Mesendoderm (in vitro differentiated cells): ENCODE results near the gene OPN4.
A peak's percentile ranks its signal among the peaks of the same experiment; 100 is the strongest.

Source experiments
- DNase-seq: peaks from one replicate; pipeline ENCODE4 v3.0.0; 2013
- H2AK5ac ChIP-seq: 2 replicates; pipeline ENCODE4 v1.6.1; 2013; ENCODE audit warnings: low read length, inconsistent platforms
- H2BK120ac ChIP-seq: 2 replicates; pipeline ENCODE4 v1.6.1; 2013; ENCODE audit warnings: low read depth, mild to moderate bottlenecking, low read length, moderate library complexity, mixed read lengths
- H2BK15ac ChIP-seq: replicated peaks from 2 replicates; pipeline ENCODE4 v1.6.1; 2013; ENCODE audit warnings: low read depth, mild to moderate bottlenecking, moderate library complexity
- H2BK5ac ChIP-seq: 2 replicates; pipeline ENCODE4 v1.6.1; 2013; ENCODE audit warnings: low read length, inconsistent platforms
- H3K18ac ChIP-seq: 2 replicates; pipeline ENCODE4 v1.6.1; 2013; ENCODE audit warnings: mild to moderate bottlenecking, low read length, mixed read lengths
- H3K23ac ChIP-seq: one replicate; pipeline ENCODE4 v1.6.1; 2013; ENCODE audit warnings: low read length
- H3K27ac ChIP-seq: 2 replicates; pipeline ENCODE4 v1.5.1; 2013; ENCODE audit warnings: low read depth, mild to moderate bottlenecking, inconsistent platforms, low read length, moderate library complexity
- H3K27me3 ChIP-seq: 2 replicates; pipeline ENCODE4 v1.6.1; 2013; ENCODE audit warnings: low read length, control low read depth, mild to moderate bottlenecking, inconsistent platforms; ENCODE audit not compliant: insufficient read depth, poor library complexity
- H3K36me3 ChIP-seq: 2 replicates; pipeline ENCODE4 v1.6.1; 2013; ENCODE audit warnings: low read length, inconsistent platforms; ENCODE audit not compliant: control insufficient read depth, insufficient read depth
- H3K4ac ChIP-seq: one replicate; pipeline ENCODE4 v1.6.1; 2013; ENCODE audit warnings: low read depth, mild to moderate bottlenecking, low read length, moderate library complexity
- H3K4me1 ChIP-seq: 2 replicates; pipeline ENCODE4 v1.6.1; 2013; ENCODE audit warnings: low read depth, low read length, inconsistent platforms; ENCODE audit not compliant: control insufficient read depth
- H3K4me2 ChIP-seq: 2 replicates; pipeline ENCODE4 v1.6.1; 2013; ENCODE audit warnings: low read length
- H3K4me3 ChIP-seq: 2 replicates; pipeline ENCODE4 v1.5.1; 2013; ENCODE audit warnings: mild to moderate bottlenecking, low read length
- H3K56ac ChIP-seq: one replicate; pipeline ENCODE4 v1.6.1; 2013; ENCODE audit warnings: low read length
- H3K79me1 ChIP-seq: 2 replicates; pipeline ENCODE4 v1.6.1; 2013; ENCODE audit warnings: low read length, inconsistent platforms
- H3K79me2 ChIP-seq: 2 replicates; pipeline ENCODE4 v1.6.1; 2013; ENCODE audit warnings: mild to moderate bottlenecking, low read length; ENCODE audit not compliant: control insufficient read depth, insufficient read depth
- H3K9ac ChIP-seq: 2 replicates; pipeline ENCODE4 v1.6.1; 2013; ENCODE audit warnings: low read length, inconsistent platforms
- H4K5ac ChIP-seq: one replicate; pipeline ENCODE4 v1.6.1; 2013; ENCODE audit warnings: low read length
- H4K8ac ChIP-seq: one replicate; pipeline ENCODE4 v1.6.1; 2013; ENCODE audit warnings: low read depth, mild to moderate bottlenecking, control low read depth, low read length, moderate library complexity
- WGBS: extraction: QIAGEN DNeasy Blood & Tissue Kit; methylation state at CpG from one replicate; pipeline ENCODE4 v1.1.7; 2013; ENCODE audit warnings: low lambda C conversion rate, missing lambda C conversion rate; ENCODE audit not compliant: insufficient coverage; ENCODE audit errors: extremely low coverage; 5-methylcytosine and 5-hydroxymethylcytosine counted together

The OPN4 gene

GRCh38 chr10:86703176-86703575, 48.8 kb downstream of the OPN4 start:
- H2BK120ac ChIP-seq = no peak overlapping the region
- no peak overlapping the region for H3K4ac ChIP-seq
- no peaks in the 10 kb centered on the region for H3K36me3 ChIP-seq
- H3K4me3 ChIP-seq = no peak overlapping the region
- no peak overlapping the region for H2AK5ac ChIP-seq
- H3K79me1 ChIP-seq = no peaks in the 10 kb centered on the region
- H3K79me2 ChIP-seq = no peaks in the 10 kb centered on the region
- H3K9ac ChIP-seq = no peak overlapping the region
- H3K27me3 ChIP-seq = no peaks in the 10 kb centered on the region
- no CpG with 5 or more reads among the region's 8 CpGs for WGBS
- H2BK5ac ChIP-seq = no peak overlapping the region
- no peak overlapping the region for H3K23ac ChIP-seq
- H3K18ac ChIP-seq = no peak overlapping the region
- H3K27ac ChIP-seq = no peak overlapping the region
- no peak overlapping the region for H3K4me2 ChIP-seq
- H4K8ac ChIP-seq = no peak overlapping the region
- H2BK15ac ChIP-seq = no peak overlapping the region
- H4K5ac ChIP-seq = no peak overlapping the region
- H3K56ac ChIP-seq = no peak overlapping the region
- H3K4me1 ChIP-seq = peaks cover 2% of the 10 kb centered on the region
- no peak for DNase-seq

- Histone ChIP-seq H3K27ac (no peak overlapping the region), H3K79me1 (no peaks in the 10 kb centered on the region), H3K27me3 (no peaks in the 10 kb centered on the region), H3K4ac (no peak overlapping the region), H4K8ac (no peak overlapping the region), H3K79me2 (no peaks in the 10 kb centered on the region), H2BK5ac (no peak overlapping the region), H3K36me3 (no peaks in the 10 kb centered on the region), H2BK15ac (no peak overlapping the region), H3K56ac (no peak overlapping the region), H3K23ac (no peak overlapping the region), H3K4me1 (peaks cover 4% of the 10 kb centered on the region), H3K4me2 (no peak overlapping the region), H3K18ac (no peak overlapping the region), H4K5ac (no peak overlapping the region), H3K4me3 (no peak overlapping the region), H2AK5ac (no peak overlapping the region), H2BK120ac (no peak overlapping the region), H3K9ac (no peak overlapping the region)
- DNase-seq = no peak
- WGBS = no CpG with 5 or more reads among the region's 1 CpG
These were observed 50.8 kb downstream of the OPN4 start for GRCh38 chr10:86705139-86705538.

- Histone ChIP-seq H3K23ac (no peak overlapping the region), H2BK5ac (no peak overlapping the region), H3K79me2 (no peaks in the 10 kb centered on the region), H3K36me3 (no peaks in the 10 kb centered on the region), H3K4me1 (peaks cover 7% of the 10 kb centered on the region), H3K9ac (no peak overlapping the region), H4K5ac (no peak overlapping the region), H3K4me3 (no peak overlapping the region), H3K18ac (no peak overlapping the region), H2BK15ac (no peak overlapping the region), H3K4ac (no peak overlapping the region), H3K27me3 (no peaks in the 10 kb centered on the region), H3K4me2 (no peak overlapping the region), H4K8ac (no peak overlapping the region), H2BK120ac (no peak overlapping the region), H2AK5ac (no peak overlapping the region), H3K79me1 (no peaks in the 10 kb centered on the region), H3K56ac (no peak overlapping the region), H3K27ac (no peak overlapping the region)
- no peak for DNase-seq
- WGBS = no CpG with 5 or more reads among the region's 2 CpGs
These were observed 51.6 kb downstream of the OPN4 start for GRCh38 chr10:86705905-86706304.

- no peak overlapping the region for H3K18ac ChIP-seq
- H3K27ac ChIP-seq = no peak overlapping the region
- H2BK15ac ChIP-seq = no peak overlapping the region
- H3K23ac ChIP-seq = no peak overlapping the region
- no peak overlapping the region for H3K4me3 ChIP-seq
- peak overlapping the region; percentile 31 for H3K56ac ChIP-seq
- no peak overlapping the region for H4K5ac ChIP-seq
- no peak overlapping the region for H2BK120ac ChIP-seq
- H3K4me2 ChIP-seq = no peak overlapping the region
- no peak overlapping the region for H3K9ac ChIP-seq
- H2AK5ac ChIP-seq = no peak overlapping the region
- H3K4me1 ChIP-seq = peaks cover 7% of the 10 kb centered on the region
- no peaks in the 10 kb centered on the region for H3K79me2 ChIP-seq
- H3K27me3 ChIP-seq = no peaks in the 10 kb centered on the region
- WGBS = no CpG with 5 or more reads among the region's 12 CpGs
- no peak overlapping the region for H3K4ac ChIP-seq
- no peaks in the 10 kb centered on the region for H3K36me3 ChIP-seq
- no peak for DNase-seq
- no peak overlapping the region for H2BK5ac ChIP-seq
- no peak overlapping the region for H4K8ac ChIP-seq
- no peaks in the 10 kb centered on the region for H3K79me1 ChIP-seq
These were observed 52.1 kb downstream of the OPN4 start for GRCh38 chr10:86706401-86706841.

- Histone ChIP-seq H3K79me2 (no peaks in the 10 kb centered on the region), H2BK5ac (no peak overlapping the region), H3K79me1 (no peaks in the 10 kb centered on the region), H3K4me1 (peaks cover 7% of the 10 kb centered on the region), H2BK15ac (no peak overlapping the region), H3K4me3 (no peak overlapping the region), H3K36me3 (no peaks in the 10 kb centered on the region), H3K4me2 (no peak overlapping the region), H4K8ac (no peak overlapping the region), H3K27me3 (no peaks in the 10 kb centered on the region), H3K4ac (no peak overlapping the region), H3K23ac (no peak overlapping the region), H3K9ac (no peak overlapping the region), H3K27ac (no peak overlapping the region), H4K5ac (no peak overlapping the region), H2BK120ac (no peak overlapping the region), H2AK5ac (no peak overlapping the region), H3K56ac (no peak overlapping the region), H3K18ac (no peak overlapping the region)
- DNase-seq = no peak
- WGBS = no CpG with 5 or more reads among the region's 1 CpG
These were observed 52.6 kb downstream of the OPN4 start for GRCh38 chr10:86706977-86707376.

- WGBS = no CpG with 5 or more reads among the region's 4 CpGs
- peaks cover 9% of the 10 kb centered on the region for H3K4me1 ChIP-seq
- H3K9ac ChIP-seq = no peak overlapping the region
- H3K27me3 ChIP-seq = no peaks in the 10 kb centered on the region
- H3K36me3 ChIP-seq = no peaks in the 10 kb centered on the region
- H3K79me2 ChIP-seq = no peaks in the 10 kb centered on the region
- H3K4me2 ChIP-seq = no peak overlapping the region
- H3K56ac ChIP-seq = no peak overlapping the region
- no peak overlapping the region for H2AK5ac ChIP-seq
- H3K18ac ChIP-seq = no peak overlapping the region
- no peak overlapping the region for H3K4ac ChIP-seq
- H4K8ac ChIP-seq = no peak overlapping the region
- H3K79me1 ChIP-seq = no peaks in the 10 kb centered on the region
- no peak overlapping the region for H2BK15ac ChIP-seq
- peak; percentile 43 for DNase-seq
- no peak overlapping the region for H3K23ac ChIP-seq
- no peak overlapping the region for H4K5ac ChIP-seq
- H3K4me3 ChIP-seq = no peak overlapping the region
- H2BK5ac ChIP-seq = no peak overlapping the region
- no peak overlapping the region for H3K27ac ChIP-seq
- H2BK120ac ChIP-seq = no peak overlapping the region
These were observed 53.2 kb downstream of the OPN4 start for GRCh38 chr10:86707505-86707904.
